GM19238 (cell line): ENCODE results near the gene CASQ1.

ENCODE experiments used
- DNase-seq: peaks from one replicate; pipeline ENCODE4 v3.0.0; 2011; ENCODE audit warnings: low spot score; ENCODE audit not compliant: insufficient read length

The CASQ1 gene

GRCh38 chr1:160205242-160206035, 15.1 kb downstream of the CASQ1 start, which contains the start of gene PEA15:
TSS of gene PEA15 (plus strand) at chr1:160205384. CDS start at chr1:160211545, 6,161 bp downstream.
- DNase-seq = peak; percentile 79

DNA sequence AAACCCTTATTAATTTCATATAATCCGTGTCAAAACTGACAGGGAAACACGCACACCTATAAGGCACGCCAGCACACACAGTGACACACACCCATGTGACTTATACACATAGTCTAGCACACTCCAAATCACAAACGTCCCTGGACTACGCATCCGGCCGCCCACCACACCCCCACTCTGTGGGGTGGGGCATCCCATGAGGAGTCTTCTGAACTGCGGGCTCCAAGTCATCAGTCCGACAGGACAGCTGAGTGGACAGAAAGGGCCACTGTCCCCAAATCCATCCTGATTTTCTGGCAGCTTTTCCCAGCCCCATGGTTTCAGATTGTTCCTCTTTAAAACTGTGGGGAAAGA, 15.6 kb downstream of the CASQ1 start:
- peak; percentile 47 for DNase-seq

DNA sequence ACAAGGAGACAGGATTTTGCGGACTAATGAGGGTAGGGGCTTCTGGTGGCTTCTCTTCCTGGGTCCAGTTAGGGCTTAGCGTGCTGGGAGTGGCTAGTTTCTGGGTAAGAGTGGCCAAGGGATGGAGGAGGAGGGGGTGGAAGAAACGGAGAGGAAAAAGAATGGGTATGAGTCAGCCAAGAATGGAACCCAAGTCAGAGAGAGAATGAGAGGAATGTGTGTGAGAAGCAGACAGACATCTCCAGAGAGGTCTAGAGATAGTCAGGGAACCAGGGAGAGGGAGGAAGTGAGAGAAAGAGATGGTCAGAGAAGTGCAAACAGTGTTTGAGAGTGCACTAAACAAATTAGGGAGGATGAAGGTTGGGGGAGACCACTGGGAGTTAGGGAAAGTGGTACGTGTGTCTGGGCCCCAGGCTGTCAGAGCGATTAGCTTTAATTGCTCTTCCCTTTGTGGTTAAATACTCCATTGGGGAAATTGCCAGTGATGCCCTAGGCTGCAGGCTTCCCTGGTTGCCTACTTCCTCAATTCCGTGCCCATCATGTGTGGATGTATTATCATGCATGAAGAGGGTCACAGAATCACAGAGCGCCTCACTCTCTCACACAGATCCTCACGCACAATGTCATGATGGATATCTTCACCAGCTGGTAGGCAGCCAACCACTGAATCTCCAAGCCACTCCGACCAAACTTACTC, 16.2 kb downstream of the CASQ1 start:
- no peak for DNase-seq

DNA sequence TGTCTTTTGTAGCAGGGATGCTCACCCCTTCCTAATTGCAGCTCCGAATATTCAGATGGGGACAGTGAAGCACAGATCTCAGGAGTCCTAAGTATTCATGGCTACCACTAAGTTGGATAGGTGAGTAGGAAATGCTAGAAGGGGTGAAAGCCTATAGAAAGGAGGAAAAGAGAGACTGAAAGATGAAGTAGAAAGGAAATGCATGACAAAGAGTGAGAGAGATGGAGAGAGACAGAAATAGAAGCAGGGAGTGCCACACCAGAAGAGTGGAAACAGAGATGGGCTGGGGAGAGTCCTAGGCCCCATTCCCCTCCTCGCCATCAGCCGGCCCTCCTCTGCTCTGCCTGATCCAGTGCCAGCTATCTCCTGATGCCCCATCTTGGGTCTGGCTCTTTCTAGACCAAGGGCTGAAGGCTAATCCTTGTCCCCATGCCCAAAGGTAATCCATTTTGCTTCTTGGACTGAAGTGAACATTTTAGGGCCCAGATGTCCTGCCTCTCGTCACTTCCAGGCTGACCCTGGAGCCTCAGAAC, 16.8 kb downstream of the CASQ1 start:
- DNase-seq = no peak

GRCh38 chr1:160207771-160208556, 17.6 kb downstream of the CASQ1 start:
- DNase-seq = no peak

- DNase-seq = no peak
These were observed 18.4 kb downstream of the CASQ1 start for GRCh38 chr1:160208557-160209320.

DNA sequence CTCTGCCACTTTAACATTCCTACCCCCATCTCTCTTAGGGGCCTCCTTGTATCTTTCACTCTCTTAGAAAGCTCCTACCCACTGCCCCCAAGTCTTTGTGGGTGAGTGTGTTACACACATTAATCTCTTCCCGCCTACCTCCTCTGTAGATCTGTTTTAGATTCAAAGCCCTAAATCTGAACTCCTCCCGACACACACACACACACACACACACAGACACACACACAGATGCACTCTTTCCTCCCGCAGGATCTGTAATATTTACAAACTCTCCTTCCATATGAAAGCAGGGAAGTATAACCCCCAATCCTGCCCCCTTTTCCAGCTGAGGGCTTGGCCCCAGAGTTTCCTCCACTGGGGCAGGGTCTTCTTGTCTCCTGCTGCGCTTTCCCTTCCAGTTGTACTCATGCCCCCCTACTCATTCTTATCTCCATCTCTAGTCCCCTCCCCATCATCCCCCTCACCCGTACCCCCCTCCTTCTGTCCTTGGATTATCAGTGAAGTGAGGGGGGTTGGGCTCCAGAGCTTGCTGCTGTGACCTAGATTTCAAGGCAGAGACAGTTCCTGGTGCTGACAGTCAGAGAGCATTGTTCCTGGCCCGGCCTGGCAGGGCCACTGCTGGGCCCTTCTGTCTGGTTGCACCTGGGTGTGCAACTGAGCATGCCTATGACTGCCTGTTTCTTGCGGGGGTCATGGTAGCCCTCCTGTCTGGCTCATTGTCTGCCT, 19.1 kb downstream of the CASQ1 start:
- DNase-seq = no peak

DNA sequence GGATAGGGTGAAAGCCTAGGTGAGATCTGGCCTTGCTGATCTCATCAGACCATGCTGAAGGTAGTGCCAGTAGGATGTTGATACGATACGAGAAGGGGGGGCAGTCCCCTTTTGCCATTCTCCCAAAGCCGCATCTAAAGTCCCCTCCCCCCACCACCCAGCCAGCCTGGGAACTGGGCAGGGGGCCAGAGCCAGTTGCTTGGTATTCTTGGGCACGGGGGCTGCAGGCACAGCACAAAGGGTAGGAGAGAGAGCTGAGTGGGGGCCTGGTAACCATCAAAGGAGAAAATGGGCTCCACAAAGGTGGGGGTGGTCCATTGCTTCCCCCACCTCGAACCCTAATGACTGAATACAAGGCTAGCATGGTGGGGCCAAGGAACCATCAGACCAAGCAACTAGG, 20.2 kb downstream of the CASQ1 start:
- DNase-seq = no peak

DNA sequence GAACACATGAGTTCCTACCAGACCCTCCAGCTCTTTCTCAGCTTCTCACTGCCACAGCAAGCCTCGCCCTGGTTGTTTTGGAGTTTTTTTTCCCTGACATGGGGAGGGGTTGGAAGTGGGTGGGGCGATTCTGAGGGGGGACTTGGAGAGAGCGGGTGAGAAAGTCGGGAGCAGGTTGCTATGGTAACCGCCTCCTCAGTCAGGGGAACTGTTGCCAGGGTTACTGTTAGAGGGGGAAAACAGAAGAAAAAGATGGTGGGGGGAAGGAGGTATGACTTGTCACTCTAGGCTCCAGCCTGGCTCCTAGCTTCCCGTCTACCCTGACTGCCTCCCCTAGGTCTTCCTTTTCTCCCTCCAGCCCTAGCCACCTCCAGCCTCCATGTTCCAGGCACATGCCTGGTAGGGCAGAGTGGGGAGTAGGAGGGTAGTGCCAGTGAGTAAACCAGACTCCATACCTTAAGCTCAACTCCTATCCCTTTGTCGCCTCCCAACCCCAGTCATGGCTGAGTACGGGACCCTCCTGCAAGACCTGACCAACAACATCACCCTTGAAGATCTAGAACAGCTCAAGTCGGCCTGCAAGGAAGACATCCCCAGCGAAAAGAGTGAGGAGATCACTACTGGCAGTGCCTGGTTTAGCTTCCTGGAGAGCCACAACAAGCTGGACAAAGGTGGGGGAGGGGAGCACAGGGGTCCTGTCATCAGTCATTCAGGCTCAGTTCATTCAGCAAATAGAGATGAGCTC, 20.8 kb downstream of the CASQ1 start:
- no peak for DNase-seq

- no peak for DNase-seq
These were observed 24.2 kb downstream of the CASQ1 start for GRCh38 chr1:160214481-160215140.

DNA sequence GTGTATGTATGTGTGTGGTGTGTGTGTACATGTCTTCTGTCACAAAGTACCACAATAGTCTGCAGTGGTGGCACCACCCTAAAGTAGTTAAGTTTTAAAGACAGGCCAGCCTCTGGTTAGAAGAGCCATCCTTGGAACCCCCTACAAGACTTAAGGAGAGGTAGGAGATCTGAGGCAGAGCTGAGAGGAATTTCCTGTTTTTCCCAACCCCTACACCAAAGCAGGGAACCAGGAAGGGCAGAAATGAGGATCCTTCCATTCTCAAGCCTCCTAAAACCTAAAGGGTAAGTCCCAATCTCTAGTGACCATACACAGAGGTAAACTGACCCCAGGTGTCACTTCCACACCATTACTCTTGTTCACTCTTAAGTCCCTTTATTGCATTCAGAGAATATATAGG, 25.9 kb downstream of the CASQ1 start:
- no peak for DNase-seq

GRCh38 chr1:160217481-160218051, 27.2 kb downstream of the CASQ1 start:
- no peak for DNase-seq

- DNase-seq = no peak
These were observed 28.9 kb downstream of the CASQ1 start for GRCh38 chr1:160219062-160219929.

- no peak for DNase-seq
These were observed 29.9 kb downstream of the CASQ1 start for GRCh38 chr1:160220301-160220700.

GRCh38 chr1:160221089-160221488, 30.7 kb downstream of the CASQ1 start:
- DNase-seq = no peak

DNA sequence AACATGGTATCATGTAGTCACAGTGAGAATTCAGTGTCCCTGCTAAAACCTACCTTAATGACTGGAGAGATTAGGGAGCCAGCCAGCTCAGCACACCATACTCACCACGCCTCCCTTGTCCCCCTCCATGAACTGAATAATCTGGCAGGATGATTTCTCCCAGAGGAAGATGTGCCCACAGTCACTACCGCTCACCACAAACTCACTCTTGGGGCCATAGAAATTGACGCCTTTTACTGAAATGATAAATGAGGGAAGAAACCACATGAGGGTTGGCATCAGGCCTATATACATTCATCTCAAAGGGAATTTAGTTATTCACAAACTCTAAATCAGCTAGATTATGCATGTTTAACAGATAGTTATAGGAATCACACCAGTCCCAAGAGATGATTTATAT, 32.2 kb downstream of the CASQ1 start:
- no peak for DNase-seq

- no peak for DNase-seq
These were observed 34.2 kb downstream of the CASQ1 start for GRCh38 chr1:160224606-160225005.

DNA sequence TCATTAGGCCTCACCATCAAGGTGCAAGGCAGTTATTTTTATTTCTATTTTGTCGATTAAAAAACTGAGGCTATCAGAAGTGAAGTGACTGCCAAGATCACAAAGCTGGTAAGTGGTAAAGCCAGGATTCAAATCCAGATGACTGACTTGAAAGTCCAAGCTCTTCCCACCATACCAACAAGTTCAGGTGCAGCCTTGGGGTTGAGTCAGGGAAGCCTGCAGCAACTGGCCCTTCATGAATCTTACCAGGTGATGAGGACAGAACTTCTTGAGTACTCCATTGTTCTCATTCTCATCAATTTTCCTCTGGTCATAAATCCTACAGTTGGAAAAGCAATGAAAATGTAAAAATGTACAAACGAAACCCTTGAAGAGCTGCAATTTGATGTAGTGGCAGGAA, 35.0 kb downstream of the CASQ1 start:
- DNase-seq = no peak
